Neural progenitor cell (in vitro differentiated cells): ENCODE data around the gene OR52E4. TPM values are rescaled to one million over a fixed set of nuclear protein-coding genes. Genes with fewer than 3 reads are reported as not detected.

Source experiments
- DNase-seq: peaks from one replicate; pipeline ENCODE4 v3.0.0-alpha.2; 2016; ENCODE audit warnings: low spot score
- H2AFZ ChIP-seq: fragments of 200-600 bp; sonication (generic); replicated peaks from 2 replicates; pipeline ENCODE4 v1.6.1; 2016; ENCODE audit warnings: antibody characterized with exemption
- H3F3A ChIP-seq: fragments of 200-600 bp; sonication (generic); 2 replicates; pipeline ENCODE4 v1.6.1; 2016; ENCODE audit warnings: antibody characterized with exemption, low read depth
- H3K27ac ChIP-seq: fragments of 200-600 bp; sonication (generic); 2 replicates; pipeline ENCODE4 v1.5.1; 2016; ENCODE audit warnings: mild to moderate bottlenecking
- H3K27me3 ChIP-seq: fragments of 200-600 bp; sonication (generic); 2 replicates; pipeline ENCODE4 v1.6.1; 2016; ENCODE audit warnings: mild to moderate bottlenecking, moderate library complexity
- H3K36me3 ChIP-seq: fragments of 200-600 bp; sonication (generic); 2 replicates; pipeline ENCODE4 v1.5.1; 2016
- H3K4me1 ChIP-seq: fragments of 200-600 bp; sonication (generic); 2 replicates; pipeline ENCODE4 v1.6.1; 2016; ENCODE audit warnings: mixed run types
- H3K4me2 ChIP-seq: fragments of 200-600 bp; sonication (generic); 2 replicates; pipeline ENCODE4 v1.6.1; 2016
- H3K4me3 ChIP-seq: fragments of 200-600 bp; sonication (generic); 2 replicates; pipeline ENCODE4 v1.5.1; 2016
- H3K79me2 ChIP-seq: fragments of 200-600 bp; sonication (generic); 2 replicates; pipeline ENCODE4 v1.6.1; 2016; ENCODE audit warnings: low read depth
- H3K9ac ChIP-seq: fragments of 200-600 bp; sonication (generic); 2 replicates; pipeline ENCODE4 v1.6.1; 2016
- H3K9me3 ChIP-seq: fragments of 200-600 bp; sonication (generic); 2 replicates; pipeline ENCODE4 v1.5.1; 2016; ENCODE audit warnings: low read depth
- H4K20me1 ChIP-seq: fragments of 200-600 bp; sonication (generic); 2 replicates; pipeline ENCODE4 v1.6.1; 2016; ENCODE audit warnings: low read depth
- H3K27ac Mint-ChIP-seq: 3 replicates; pipeline ENCODE4 v1.8.0; 2021; ENCODE audit warnings: mixed read lengths
- H3K27me3 Mint-ChIP-seq: 2 replicates; pipeline ENCODE4 v1.8.0; 2022; ENCODE audit warnings: low read depth, mild to moderate bottlenecking, inconsistent platforms, moderate library complexity, mixed read lengths; ENCODE audit not compliant: insufficient read depth
- H3K36me3 Mint-ChIP-seq: 3 replicates; pipeline ENCODE4 v1.8.0; 2021; ENCODE audit warnings: mixed read lengths
- H3K4me1 Mint-ChIP-seq: 3 replicates; pipeline ENCODE4 v1.8.0; 2021; ENCODE audit warnings: mixed read lengths
- H3K4me3 Mint-ChIP-seq: 3 replicates; pipeline ENCODE4 v1.8.0; 2021; ENCODE audit warnings: mild to moderate bottlenecking, moderate library complexity, mixed read lengths
- H3K9me3 Mint-ChIP-seq: 3 replicates; pipeline ENCODE4 v1.8.0; 2020; ENCODE audit warnings: mixed read lengths
- CTCF ChIP-seq: fragments of 200-600 bp; sonication (generic); IDR thresholded peaks from 2 replicates; pipeline ENCODE4 v1.5.1; 2017; ENCODE audit warnings: antibody characterized with exemption, mild to moderate bottlenecking
- EZH2 ChIP-seq: fragments of 200-600 bp; sonication (generic); IDR thresholded peaks from 2 replicates; pipeline ENCODE4 v1.6.1; 2017; ENCODE audit warnings: antibody characterized with exemption, mild to moderate bottlenecking, moderate library complexity
- EZH2phosphoT487 ChIP-seq: fragments of 200-600 bp; sonication (generic); IDR thresholded peaks from 2 replicates; pipeline ENCODE4 v1.6.1; 2017; ENCODE audit warnings: antibody characterized with exemption
- total RNA-seq: library from RNA; depleted of rRNA; stranded (reverse); fragments of >200 nt; gene quantifications from 2 replicates; pipeline ENCODE4 v1.2.3, GENCODE V29; 2015; ENCODE audit warnings: low replicate concordance

Gene OR52E4
- total RNA-seq, result not detected in 2 replicates

GRCh38 chr11:5880329-5880728 lies at the start of gene OR52E4:
TSS of gene OR52E4 (plus strand) at chr11:5880629. CDS start at chr11:5884293, 3,664 bp downstream.
- Histone ChIP-seq H3K27me3 (no peaks in the 10 kb centered on the region), H3F3A (no peaks in the 10 kb centered on the region), H2AFZ (no peak within 1 kb of the TSS), H3K27ac (no peak within 1 kb of the TSS), H3K4me3 (no peak within 1 kb of the TSS), H3K4me2 (no peak within 1 kb of the TSS), H3K79me2 (no peaks in the 10 kb centered on the region), H3K36me3 (no peaks in the 10 kb centered on the region), H3K4me1 (peaks cover 3% of the 10 kb centered on the region), H4K20me1 (no peaks in the 10 kb centered on the region), H3K9ac (no peak within 1 kb of the TSS), H3K9me3 (no peaks in the 10 kb centered on the region)
- no peak for DNase-seq
- Mint-ChIP-seq H3K9me3 (no peaks in the 10 kb centered on the region), H3K4me1 (no peaks in the 10 kb centered on the region), H3K36me3 (no peaks in the 10 kb centered on the region), H3K27me3 (no peaks in the 10 kb centered on the region), H3K4me3 (no peak within 1 kb of the TSS), H3K27ac (no peak within 1 kb of the TSS)
- TF ChIP-seq CTCF, result no peak
- no peak for TF ChIP-seq EZH2phosphoT487
- no peak for TF ChIP-seq EZH2

- Histone ChIP-seq H3K36me3 (no peaks in the 10 kb centered on the region), H3K9me3 (no peaks in the 10 kb centered on the region), H4K20me1 (no peaks in the 10 kb centered on the region), H3K79me2 (no peaks in the 10 kb centered on the region), H3K27me3 (no peaks in the 10 kb centered on the region), H3K4me1 (no peaks in the 10 kb centered on the region), H3K27ac (no peak overlapping the region), H3K4me2 (no peak overlapping the region), H3K4me3 (no peak overlapping the region), H3F3A (no peaks in the 10 kb centered on the region), H2AFZ (no peak overlapping the region), H3K9ac (no peak overlapping the region)
- Mint-ChIP-seq H3K9me3 (peaks cover 2% of the 10 kb centered on the region), H3K4me3 (no peak overlapping the region), H3K36me3 (no peaks in the 10 kb centered on the region), H3K27ac (no peak overlapping the region), H3K27me3 (no peaks in the 10 kb centered on the region), H3K4me1 (peaks cover 4% of the 10 kb centered on the region)
- TF ChIP-seq EZH2, result no peak
- TF ChIP-seq EZH2phosphoT487, result no peak
- no peak for TF ChIP-seq CTCF
- DNase-seq, result peak; percentile 4
Measured at GRCh38 chr11:5831196-5831829, 49.1 kb upstream of the OR52E4 start.

GRCh38 chr11:5833446-5833845 lies 47.0 kb upstream of the OR52E4 start:
- no peak overlapping the region for H3K4me3 Mint-ChIP-seq
- Histone ChIP-seq H2AFZ (no peak overlapping the region), H3K79me2 (no peaks in the 10 kb centered on the region), H4K20me1 (no peaks in the 10 kb centered on the region), H3K9ac (no peak overlapping the region), H3K4me2 (no peak overlapping the region), H3K4me1 (no peaks in the 10 kb centered on the region), H3K9me3 (no peaks in the 10 kb centered on the region), H3K36me3 (no peaks in the 10 kb centered on the region), H3K4me3 (no peak overlapping the region), H3K27me3 (no peaks in the 10 kb centered on the region), H3F3A (no peaks in the 10 kb centered on the region), H3K27ac (no peak overlapping the region)
- no peak for TF ChIP-seq EZH2phosphoT487
- no peak for TF ChIP-seq CTCF
- no peak for TF ChIP-seq EZH2
- no peaks in the 10 kb centered on the region for H3K9me3 Mint-ChIP-seq
- H3K27me3 Mint-ChIP-seq, result no peaks in the 10 kb centered on the region
- no peaks in the 10 kb centered on the region for H3K36me3 Mint-ChIP-seq
- no peak overlapping the region for H3K27ac Mint-ChIP-seq
- DNase-seq, result no peak
- peaks cover 4% of the 10 kb centered on the region for H3K4me1 Mint-ChIP-seq
